CD14-positive monocyte (primary cell): Measurements from ENCODE around the gene COL2A1. TPM values are rescaled to one million over a fixed set of nuclear protein-coding genes. Genes with fewer than 3 reads are reported as not detected.

Source experiments
- DNase-seq, 3 donors: peaks; one replicate each; pipeline ENCODE4 v3.0.0-alpha.2; 2011 to 2022
- H2AFZ ChIP-seq: 2 replicates; pipeline ENCODE4 v1.6.0; 2012; ENCODE audit warnings: mild to moderate bottlenecking, low read depth, low read length, inconsistent platforms; ENCODE audit not compliant: insufficient read depth, poor library complexity, severe bottlenecking
- H3K27ac ChIP-seq, 2 donors: 1 replicate in 1 of 2; 2 replicates in 1 of 2; pipeline ENCODE4 v1.5.1; 2012 to 2013; ENCODE audit warnings: low read length in 2 of 2, control low read depth in 1 of 2, inconsistent platforms in 1 of 2, low read depth in 1 of 2, mild to moderate bottlenecking in 1 of 2
- H3K27me3 ChIP-seq, 2 donors: one replicate each; pipeline versions ENCODE4 v1.6.0 to v1.6.1; 2011 to 2013; ENCODE audit warnings: low read length in 2 of 2; ENCODE audit not compliant: control insufficient read depth in 2 of 2, insufficient read depth in 2 of 2
- H3K36me3 ChIP-seq, 2 donors: replicated peaks in 1 of 2; 1 replicate in 1 of 2; 2 replicates in 1 of 2; pipeline versions ENCODE4 v1.5.1 to v1.6.1; 2012 to 2013; ENCODE audit warnings: low read length in 2 of 2, control low read depth in 1 of 2, inconsistent platforms in 1 of 2, mild to moderate bottlenecking in 1 of 2; ENCODE audit not compliant: insufficient read depth in 2 of 2, control insufficient read depth in 1 of 2
- H3K4me1 ChIP-seq, 2 donors: 1 replicate in 1 of 2; 2 replicates in 1 of 2; pipeline versions ENCODE4 v1.5.1 to v1.6.1; 2012 to 2013; ENCODE audit warnings: low read length in 2 of 2, control low read depth in 1 of 2, inconsistent platforms in 1 of 2, mild to moderate bottlenecking in 1 of 2, moderate library complexity in 1 of 2; ENCODE audit not compliant: insufficient read depth in 2 of 2, control insufficient read depth in 1 of 2
- H3K4me2 ChIP-seq: replicated peaks from 2 replicates; pipeline ENCODE3; 2012; ENCODE audit warnings: low read length, moderate library complexity, mild to moderate bottlenecking; ENCODE audit not compliant: poor library complexity, severe bottlenecking; ENCODE audit errors: extremely low read depth
- H3K4me3 ChIP-seq, 3 experiments: fragments of 200-600 bp in 1 of 3; sonication (generic) in 1 of 3; replicated peaks in 1 of 3; 1 replicate in 2 of 3; 2 replicates in 1 of 3; pipeline ENCODE4 v1.5.1; 2011 to 2013; ENCODE audit warnings: low read length in 3 of 3, mild to moderate bottlenecking in 3 of 3, control low read depth in 2 of 3, low read depth in 2 of 3, inconsistent platforms in 1 of 3, moderate library complexity in 1 of 3
- H3K79me2 ChIP-seq: 2 replicates; pipeline ENCODE4 v1.6.0; 2012; ENCODE audit warnings: mild to moderate bottlenecking, control low read depth, inconsistent platforms, low read length, moderate library complexity; ENCODE audit not compliant: insufficient read depth
- H3K9ac ChIP-seq: 2 replicates; pipeline ENCODE4 v1.6.0; 2017; ENCODE audit warnings: low read length, mild to moderate bottlenecking; ENCODE audit not compliant: insufficient read depth, poor library complexity, severe bottlenecking
- H3K9me3 ChIP-seq, 2 donors: replicated peaks in 1 of 2; 1 replicate in 1 of 2; 2 replicates in 1 of 2; pipeline versions ENCODE4 v1.5.1 to v1.6.1; 2012 to 2013; ENCODE audit warnings: low read length in 2 of 2, control low read depth in 1 of 2; ENCODE audit not compliant: control insufficient read depth in 1 of 2, insufficient read depth in 1 of 2
- H4K20me1 ChIP-seq: 2 replicates; pipeline ENCODE4 v1.6.0; 2012; ENCODE audit warnings: mild to moderate bottlenecking, low read length, control low read depth, moderate library complexity; ENCODE audit not compliant: insufficient read depth
- H3K27ac Mint-ChIP-seq, 7 donors: one replicate each; pipeline ENCODE4 v1.8.0; 2020; ENCODE audit warnings: mild to moderate bottlenecking in 7 of 7, mixed read lengths in 7 of 7, moderate library complexity in 6 of 7, inconsistent platforms in 2 of 7
- H3K27me3 Mint-ChIP-seq, 3 donors: one replicate each; pipeline ENCODE4 v1.8.0; 2021 to 2022; ENCODE audit warnings: low read depth in 3 of 3, mild to moderate bottlenecking in 3 of 3, mixed read lengths in 3 of 3, moderate library complexity in 3 of 3, inconsistent platforms in 1 of 3
- H3K36me3 Mint-ChIP-seq, 2 donors: one replicate each; pipeline ENCODE4 v1.8.0; 2020; ENCODE audit warnings: mixed read lengths in 2 of 2, inconsistent platforms in 1 of 2, mild to moderate bottlenecking in 1 of 2
- H3K4me1 Mint-ChIP-seq: one replicate; pipeline ENCODE4 v1.8.0; 2020; ENCODE audit warnings: mild to moderate bottlenecking, mixed read lengths
- H3K4me3 Mint-ChIP-seq, 2 donors: one replicate each; pipeline ENCODE4 v1.8.0; 2020; ENCODE audit warnings: mild to moderate bottlenecking in 2 of 2, mixed read lengths in 2 of 2, moderate library complexity in 1 of 2
- H3K9me3 Mint-ChIP-seq, 7 donors: one replicate each; pipeline ENCODE4 v1.8.0; 2020 to 2022; ENCODE audit warnings: mixed read lengths in 7 of 7, mild to moderate bottlenecking in 6 of 7, moderate library complexity in 6 of 7, inconsistent platforms in 2 of 7
- CTCF ChIP-seq: fragments of 200-600 bp; IDR thresholded peaks from one replicate; pipeline ENCODE4 v1.8.0; 2022; ENCODE audit warnings: antibody characterized with exemption, mild to moderate bottlenecking
- WGBS: methylation state at CpG from one replicate; pipeline ENCODE4 v1.1.5; 2013; ENCODE audit warnings: missing lambda C conversion rate; ENCODE audit not compliant: insufficient coverage; 5-methylcytosine and 5-hydroxymethylcytosine counted together
- intact Hi-C, 2 donors: fragments of 100-400 bp; cut with micrococcal nuclease; formaldehyde crosslinking; loops; one replicate each; pipeline versions ENCODE4 v1.15.0 to v1.15.1; 2023
- polyA plus RNA-seq, 3 donors: library from polyadenylated mRNA; depleted of rRNA in 1 of 3; unstranded in 2 of 3; stranded (reverse) in 1 of 3; fragments of 300-500 nt in 2 of 3; fragments of >200 nt in 1 of 3; fragmentation: Illumina TruSeq in 2 of 3; gene quantifications; 1 replicate in 2 of 3; 2 replicates in 1 of 3; pipeline ENCODE4 v1.2.3, GENCODE V29; 2012 to 2021

Gene COL2A1
- polyA plus RNA-seq, 3 donors = not detected

GRCh38 chr12:47978598-47978873, 25.7 kb downstream of the COL2A1 start:
- Mint-ChIP-seq H3K27me3 (peaks cover 3 to 5% (median 3%) of the 10 kb centered on the region in 3 donors), H3K4me3 (no peak overlapping the region), H3K27ac (no peak overlapping the region), H3K4me1 (no peaks in the 10 kb centered on the region), H3K36me3 (no peaks in the 10 kb centered on the region), H3K9me3 (no peaks in the 10 kb centered on the region)
- Histone ChIP-seq H3K9ac (no peak overlapping the region), H3K27me3 (no peaks in the 10 kb centered on the region), H3K4me3 (no peak overlapping the region), H3K27ac (no peak overlapping the region), H3K4me2 (no peak overlapping the region), H2AFZ (no peak overlapping the region), H3K36me3 (no peaks in the 10 kb centered on the region), H3K79me2 (no peaks in the 10 kb centered on the region), H3K9me3 (no peaks in the 10 kb centered on the region), H3K4me1 (no peaks in the 10 kb centered on the region), H4K20me1 (no peaks in the 10 kb centered on the region)
- WGBS = 99% methylated on average over 6 of the region's 7 CpGs
- no peak for DNase-seq
- TF ChIP-seq CTCF = no peak
- intact Hi-C loops = no loop called here

GRCh38 chr12:47977772-47978597, 26.3 kb downstream of the COL2A1 start:
- intact Hi-C loops = no loop called here

More at GRCh38 chr12:47977772-47978597, 26.3 kb downstream of the COL2A1 start:
- no peaks in the 10 kb centered on the region for H3K36me3 ChIP-seq
- no peaks in the 10 kb centered on the region for H3K9me3 ChIP-seq
- no peak overlapping the region for H3K4me2 ChIP-seq
- no peak overlapping the region for H3K27ac ChIP-seq
- DNase-seq = no peak
- no peak overlapping the region for H3K9ac ChIP-seq
- H3K27me3 ChIP-seq = no peaks in the 10 kb centered on the region
- no peaks in the 10 kb centered on the region for H4K20me1 ChIP-seq
- H3K4me3 Mint-ChIP-seq = peak overlapping the region in 1 of 2 donors; percentile 0
- H3K4me1 ChIP-seq = no peaks in the 10 kb centered on the region
- H3K36me3 Mint-ChIP-seq = no peaks in the 10 kb centered on the region
- no peak overlapping the region for H3K27ac Mint-ChIP-seq
- H3K79me2 ChIP-seq = no peaks in the 10 kb centered on the region
- H3K4me1 Mint-ChIP-seq = no peaks in the 10 kb centered on the region
- no peaks in the 10 kb centered on the region for H3K9me3 Mint-ChIP-seq
- H3K27me3 Mint-ChIP-seq = peaks cover 3 to 6% (median 5%) of the 10 kb centered on the region in 3 donors
- no peak overlapping the region for H2AFZ ChIP-seq
- TF ChIP-seq CTCF = no peak
- 91% methylated on average over 11 of the region's 18 CpGs for WGBS
- no peak overlapping the region for H3K4me3 ChIP-seq
